HepG2 (cell line): ENCODE measurements around the gene HLA-C.

Experiments used
- CBX2 ChIP-seq, 2 experiments: fragments of 200-600 bp in 1 of 2; sonication (generic); formaldehyde crosslinking in 1 of 2; IDR thresholded peaks; 2 replicates each; pipeline versions ENCODE4 v1.7.0 to v1.8.1; 2018 to 2022; ENCODE audit warnings: low read depth in 2 of 2, low read length in 1 of 2, mild to moderate bottlenecking in 1 of 2, missing genetic modification reagents in 1 of 2
- CTCF ChIP-seq: sonication (generic); formaldehyde crosslinking; IDR thresholded peaks from 2 replicates; pipeline ENCODE4 v1.5.0; 2020; ENCODE audit warnings: mild to moderate bottlenecking, missing genetic modification reagents, moderate library complexity
- JUND ChIP-seq: sonication (generic); formaldehyde crosslinking; IDR thresholded peaks from 2 replicates; pipeline ENCODE4 v1.8.0; 2022; ENCODE audit warnings: mild to moderate bottlenecking, missing genetic modification reagents
- KDM5B ChIP-seq: sonication (generic); formaldehyde crosslinking; IDR thresholded peaks from 2 replicates; pipeline ENCODE4 v1.4.0; 2020; ENCODE audit warnings: missing genetic modification reagents, mild to moderate bottlenecking, borderline replicate concordance
- POLR2A ChIP-seq, 2 experiments: IDR thresholded peaks; 2 replicates each; pipeline ENCODE4 v1.6.1; 2011; ENCODE audit warnings: low read depth in 2 of 2, low read length in 2 of 2, mild to moderate bottlenecking in 1 of 2, moderate library complexity in 1 of 2; ENCODE audit not compliant: insufficient read depth in 1 of 2
- PPARG ChIP-seq: conservative IDR thresholded peaks from 2 replicates; pipeline ENCODE4 v1.6.1; 2016; ENCODE audit warnings: missing biosample characterization, missing genetic modification reagents
- RELA ChIP-seq: sonication (generic); formaldehyde crosslinking; IDR thresholded peaks from 2 replicates; pipeline ENCODE4 v1.4.0; 2020; ENCODE audit warnings: missing genetic modification reagents
- SMC3 ChIP-seq: IDR thresholded peaks from 2 replicates; pipeline ENCODE4 v1.6.1; 2011; ENCODE audit warnings: low read length, improper control_type of control experiment
- THAP7 ChIP-seq: sonication (generic); formaldehyde crosslinking; IDR thresholded peaks from 2 replicates; pipeline ENCODE4 v1.8.1; 2023; ENCODE audit warnings: mild to moderate bottlenecking, missing genetic modification reagents
- ZBTB10 ChIP-seq: sonication (generic); formaldehyde crosslinking; IDR thresholded peaks from 2 replicates; pipeline ENCODE4 v1.4.0; 2020; ENCODE audit warnings: missing genetic modification reagents, borderline replicate concordance
- ZNF318 ChIP-seq: sonication (generic); formaldehyde crosslinking; IDR thresholded peaks from 2 replicates; pipeline ENCODE4 v1.4.0; 2020; ENCODE audit warnings: mild to moderate bottlenecking, missing genetic modification reagents
- ZSCAN5A ChIP-seq: sonication (generic); formaldehyde crosslinking; IDR thresholded peaks from 2 replicates; pipeline ENCODE4 v1.8.0; 2022; ENCODE audit warnings: mild to moderate bottlenecking, missing genetic modification reagents, borderline replicate concordance

GRCh38 chr6:31285982-31286381 is 14.1 kb upstream of the HLA-C start:
- TF ChIP-seq THAP7 (CRISPR knock-in tag) (no peak), ZBTB10 (CRISPR knock-in tag) (no peak), JUND (CRISPR knock-in tag) (no peak), ZNF318 (CRISPR knock-in tag) (no peak), KDM5B (CRISPR knock-in tag) (no peak), PPARG (CRISPR knock-in tag) (no peak), POLR2A (IDR thresholded peaks at IDR 0.05; ENCODE audit: insufficient read depth in 1 of 2, low read depth in 2 of 2, low read length in 2 of 2) (no peak), ZSCAN5A (CRISPR knock-in tag) (no peak), RELA (CRISPR knock-in tag) (no peak), CTCF (no peak), CBX2 (IDR thresholded peaks at IDR 0.05; ENCODE audit: low read depth, low read length) (no peak), CBX2 (CRISPR knock-in tag; IDR thresholded peaks at IDR 0.05; ENCODE audit: low read depth) (no peak), SMC3 (no peak)
